PC-3 (cell line): ENCODE measurements around the gene RET. TPM values are rescaled to one million over a fixed set of nuclear protein-coding genes. Genes with fewer than 3 reads are reported as not detected.

Experiments
- total RNA-seq: library from RNA; depleted of rRNA; stranded (reverse); fragments of >200 nt; gene quantifications from 2 replicates; pipeline ENCODE4 v1.2.3, GENCODE V29; 2014; rRNA removed

The RET gene
- total RNA-seq, 1 experiment from 2014 or later: not detected

Other genes starting within 250 kb of the RET start
- 3.6 and 3.9 TPM in 2 replicates for gene CSGALNACT2, start 61.4 kb downstream of the RET start, total RNA-seq
- not detected in 2 replicates for gene RASGEF1A, start 190.0 kb downstream of the RET start, total RNA-seq